Testis (tissue), 2 donors: Measurements from ENCODE around the gene NPFFR2.

Experiments
- POLR2A ChIP-seq: fragments of 450-650 bp; IDR thresholded peaks from one replicate; pipeline ENCODE4 v1.6.1; 2017; ENCODE audit warnings: antibody characterized with exemption, mild to moderate bottlenecking, moderate library complexity
- TF ChIP-seq, protein P1 (sequence below), 3 experiments: fragments of 450-650 bp in 2 of 3; fragments of 200-600 bp in 1 of 3; sonication (generic) in 1 of 3; IDR thresholded peaks; one replicate each; pipeline ENCODE4 v1.5.1; 2016 to 2019; ENCODE audit warnings: antibody characterized with exemption in 3 of 3, mild to moderate bottlenecking in 2 of 3, moderate library complexity in 1 of 3

DNA sequence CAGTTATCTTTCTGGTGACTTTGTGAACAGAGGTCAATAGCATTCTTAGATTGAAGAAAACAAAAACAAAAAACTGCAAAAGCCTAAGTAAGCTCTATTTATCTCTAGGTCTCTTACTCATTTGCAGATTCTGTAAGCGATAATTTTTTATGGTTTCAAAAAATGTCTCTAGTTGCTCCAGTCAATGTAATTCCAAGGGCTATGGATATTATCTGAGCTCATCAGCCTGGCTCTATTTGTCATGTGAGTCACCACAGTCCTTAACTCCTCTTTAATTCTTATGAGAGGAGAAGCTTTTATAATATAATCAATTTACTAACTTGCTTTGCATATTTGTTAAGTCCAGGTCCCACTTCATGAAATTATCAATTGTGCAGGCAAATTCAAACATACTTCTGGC, 79.1 kb downstream of the NPFFR2 start:
- TF ChIP-seq, protein P1, sequence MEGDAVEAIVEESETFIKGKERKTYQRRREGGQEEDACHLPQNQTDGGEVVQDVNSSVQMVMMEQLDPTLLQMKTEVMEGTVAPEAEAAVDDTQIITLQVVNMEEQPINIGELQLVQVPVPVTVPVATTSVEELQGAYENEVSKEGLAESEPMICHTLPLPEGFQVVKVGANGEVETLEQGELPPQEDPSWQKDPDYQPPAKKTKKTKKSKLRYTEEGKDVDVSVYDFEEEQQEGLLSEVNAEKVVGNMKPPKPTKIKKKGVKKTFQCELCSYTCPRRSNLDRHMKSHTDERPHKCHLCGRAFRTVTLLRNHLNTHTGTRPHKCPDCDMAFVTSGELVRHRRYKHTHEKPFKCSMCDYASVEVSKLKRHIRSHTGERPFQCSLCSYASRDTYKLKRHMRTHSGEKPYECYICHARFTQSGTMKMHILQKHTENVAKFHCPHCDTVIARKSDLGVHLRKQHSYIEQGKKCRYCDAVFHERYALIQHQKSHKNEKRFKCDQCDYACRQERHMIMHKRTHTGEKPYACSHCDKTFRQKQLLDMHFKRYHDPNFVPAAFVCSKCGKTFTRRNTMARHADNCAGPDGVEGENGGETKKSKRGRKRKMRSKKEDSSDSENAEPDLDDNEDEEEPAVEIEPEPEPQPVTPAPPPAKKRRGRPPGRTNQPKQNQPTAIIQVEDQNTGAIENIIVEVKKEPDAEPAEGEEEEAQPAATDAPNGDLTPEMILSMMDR (IDR thresholded peaks at IDR 0.05), result no peak
- TF ChIP-seq POLR2A, result no peak
